ENCODE results near the gene OGT.
A peak's percentile ranks its signal among the peaks of the same experiment; 100 is the strongest.
"Not testable (repeated sequence)": the region's sequence is repeated elsewhere in the genome, so short reads cannot be mapped to it uniquely, and the experiment has no call there.

OGT gene

DNA sequence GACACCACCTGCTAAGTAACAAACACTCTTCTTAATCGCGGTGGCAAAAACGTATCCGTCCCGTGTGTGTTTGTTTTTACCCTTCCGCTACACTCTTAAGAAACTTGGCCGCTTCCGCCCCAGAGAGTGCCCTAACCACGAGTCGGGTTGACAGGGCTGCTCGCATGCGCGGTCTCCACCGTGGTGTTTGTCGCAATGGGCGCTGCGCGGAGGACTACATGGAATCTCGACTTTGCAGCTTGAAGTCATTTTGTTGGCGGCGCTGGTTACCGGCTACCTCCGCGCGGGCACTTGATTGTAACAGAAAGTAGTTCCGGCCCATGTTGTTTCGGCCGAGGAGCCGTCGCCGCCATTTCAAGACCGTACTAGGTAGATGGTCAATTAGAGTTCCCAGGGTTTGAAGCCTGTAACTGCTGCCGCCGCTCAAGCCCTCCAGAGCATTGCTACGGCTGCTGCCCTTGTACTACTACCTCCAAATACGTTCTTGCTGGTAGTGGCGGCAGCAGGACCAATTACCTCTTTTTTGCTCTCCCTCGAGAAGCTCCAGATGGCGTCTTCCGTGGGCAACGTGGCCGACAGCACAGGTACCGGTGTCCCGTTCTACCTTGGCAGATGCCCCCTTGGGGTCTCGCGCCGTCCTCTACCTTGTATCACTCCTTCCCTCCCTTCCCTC is at the start of gene OGT:
Gene OGT (plus strand): TSS at position 352 of the 673 bp plus-strand sequence. CDS start 196 bp downstream, at position 548.
- H3K27me3 Mint-ChIP-seq, result peaks cover 50% of the 10 kb centered on the region
- peaks cover 6% of the 10 kb centered on the region for H3K9me3 Mint-ChIP-seq
- H3K4me3 Mint-ChIP-seq, result peak within 1 kb of the TSS; percentile 89
- peaks cover 47% of the 10 kb centered on the region for H3K36me3 Mint-ChIP-seq (ENCODE audit: low read depth)
- H3K4me1 Mint-ChIP-seq (ENCODE audit: low read depth), result peaks cover 25% of the 10 kb centered on the region
- H3K27ac Mint-ChIP-seq, result peak within 1 kb of the TSS; percentile 98
- peak; percentile 89 for DNase-seq

DNA sequence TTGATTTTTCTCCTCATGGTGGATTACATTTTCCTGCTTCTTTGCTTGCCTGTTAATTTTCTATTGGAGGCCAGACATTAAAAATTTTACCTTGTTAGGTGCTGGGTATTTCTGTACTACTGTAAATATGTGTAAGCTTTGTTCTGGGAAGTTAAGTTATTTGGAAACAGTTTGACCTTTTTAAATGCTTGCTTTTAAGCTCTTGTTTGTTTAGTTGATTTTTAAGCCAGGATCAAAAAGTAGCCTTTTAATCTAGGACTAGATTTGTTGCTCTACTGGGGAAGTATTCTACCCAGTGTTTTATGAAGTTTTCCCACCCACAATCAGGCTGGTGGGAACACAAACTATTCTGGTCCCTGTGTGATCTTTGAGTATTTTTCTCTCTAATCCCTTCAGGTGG is 45.1 kb upstream of the OGT start:
- Mint-ChIP-seq H3K9me3 (no peaks in the 10 kb centered on the region), H3K27me3 (peaks cover 20% of the 10 kb centered on the region), H3K4me3 (no peak overlapping the region), H3K4me1 (ENCODE audit: low read depth) (peaks cover 13% of the 10 kb centered on the region), H3K27ac (no peak overlapping the region), H3K36me3 (ENCODE audit: low read depth) (no peaks in the 10 kb centered on the region)
- no peak for DNase-seq

DNA sequence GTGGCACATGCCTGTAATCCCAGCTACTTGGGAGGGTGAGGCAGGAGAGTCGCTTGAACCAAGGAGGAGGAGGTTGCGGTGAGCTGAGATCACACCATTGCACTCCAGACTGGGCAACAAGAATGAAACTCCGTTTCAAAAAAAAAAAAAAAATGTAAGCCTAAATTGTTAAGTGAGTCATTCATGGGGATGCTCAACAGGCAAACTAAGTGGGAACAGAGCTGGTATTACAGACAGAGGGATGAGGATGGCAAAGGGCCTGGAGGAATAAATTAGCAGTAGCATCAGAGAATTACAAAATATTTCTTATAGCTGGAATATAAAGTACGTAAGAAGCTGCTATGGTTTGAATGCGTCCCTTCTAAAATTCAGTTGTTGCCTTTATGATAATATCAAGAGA is 43.4 kb upstream of the OGT start:
- Mint-ChIP-seq H3K27me3 (peaks cover 22% of the 10 kb centered on the region), H3K36me3 (ENCODE audit: low read depth) (no peaks in the 10 kb centered on the region), H3K27ac (no peak overlapping the region), H3K9me3 (no peaks in the 10 kb centered on the region), H3K4me1 (ENCODE audit: low read depth) (peaks cover 16% of the 10 kb centered on the region), H3K4me3 (no peak overlapping the region)
- no peak for DNase-seq

DNA sequence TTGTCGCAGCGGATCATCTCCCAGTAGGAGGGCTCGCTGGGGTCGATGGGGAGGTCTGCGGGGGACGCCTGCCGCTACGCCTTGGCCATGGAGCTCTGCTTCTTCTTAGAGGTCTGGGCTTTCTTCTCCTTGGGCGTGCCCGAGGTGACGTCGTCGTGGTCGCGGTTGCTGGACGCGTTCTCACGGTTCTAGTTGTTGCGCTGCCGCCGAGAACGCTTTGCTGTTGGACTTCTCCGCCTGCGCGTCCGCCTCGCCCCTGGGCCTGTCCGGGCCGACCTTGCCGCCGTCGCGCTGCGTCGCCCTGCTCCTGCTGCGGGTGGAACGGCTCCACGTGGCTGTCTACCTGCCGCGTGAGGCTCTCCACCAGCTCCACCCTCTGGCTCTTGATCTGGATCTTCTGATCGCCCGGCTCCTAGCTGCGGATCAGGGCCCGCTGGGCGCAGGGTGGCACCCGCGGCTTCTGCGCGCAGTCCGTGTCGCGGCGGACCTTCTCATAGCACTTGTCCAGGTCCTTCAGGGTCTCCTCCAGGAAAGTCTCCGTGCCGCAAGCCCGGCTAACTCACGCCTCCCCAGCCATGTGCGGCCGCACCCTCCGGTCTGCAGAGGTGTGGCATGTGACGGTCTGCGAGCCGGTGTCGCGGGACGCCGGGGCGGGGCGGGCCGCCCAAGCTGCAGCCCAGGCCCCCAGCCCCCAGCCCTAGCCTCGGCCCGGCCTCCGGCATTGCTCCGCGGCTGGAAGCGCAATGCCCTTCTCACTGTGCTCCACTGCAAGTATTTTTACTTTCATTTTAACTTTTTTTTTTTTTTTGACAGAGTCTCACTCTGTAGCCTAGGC is 40.5 kb upstream of the OGT start:
- peak; percentile 70 for DNase-seq
- Mint-ChIP-seq H3K27ac (peak overlapping the region; percentile 84), H3K9me3 (no peaks in the 10 kb centered on the region), H3K4me3 (peak overlapping the region; percentile 81), H3K27me3 (peaks cover 18% of the 10 kb centered on the region), H3K4me1 (ENCODE audit: low read depth) (peaks cover 16% of the 10 kb centered on the region), H3K36me3 (ENCODE audit: low read depth) (no peaks in the 10 kb centered on the region)

- H3K27me3 Mint-ChIP-seq, result peaks cover 16% of the 10 kb centered on the region
- H3K36me3 Mint-ChIP-seq (ENCODE audit: low read depth), result no peaks in the 10 kb centered on the region
- no peak for DNase-seq
- H3K4me3 Mint-ChIP-seq, result peak overlapping the region; percentile 81
- H3K27ac Mint-ChIP-seq, result no peak overlapping the region
- H3K4me1 Mint-ChIP-seq (ENCODE audit: low read depth), result peaks cover 16% of the 10 kb centered on the region
- no peaks in the 10 kb centered on the region for H3K9me3 Mint-ChIP-seq
Measured at GRCh38 chrX:71493111-71493613, 39.7 kb upstream of the OGT start.

DNA sequence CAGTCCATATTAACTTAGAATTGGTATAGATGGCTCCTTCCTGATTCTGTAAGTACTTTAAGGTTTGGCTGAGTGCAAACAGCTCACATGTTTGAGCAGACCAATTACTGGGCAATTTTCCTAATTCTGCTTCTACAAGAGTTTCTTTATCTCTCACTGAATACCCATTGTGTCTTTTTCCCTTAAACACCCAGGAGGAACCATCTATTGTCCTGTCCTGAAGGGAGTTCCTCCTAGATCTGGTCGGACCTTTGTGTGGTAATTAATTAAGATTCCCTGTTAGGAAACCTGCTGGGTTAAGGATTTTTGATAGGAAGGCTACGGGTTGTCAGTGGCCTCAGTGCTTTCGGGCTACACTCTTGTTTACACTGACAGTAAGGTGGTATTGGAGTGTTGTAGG is 36.9 kb upstream of the OGT start:
- DNase-seq; H3K27ac Mint-ChIP-seq; H3K4me3 Mint-ChIP-seq; H3K9me3 Mint-ChIP-seq; H3K36me3 Mint-ChIP-seq (ENCODE audit: low read depth): not testable (repeated sequence)
- peaks cover 18% of the 10 kb centered on the region for H3K27me3 Mint-ChIP-seq
- H3K4me1 Mint-ChIP-seq (ENCODE audit: low read depth), result peaks cover 14% of the 10 kb centered on the region

GRCh38 chrX:71496476-71496875 is 36.4 kb upstream of the OGT start:
- peaks cover 11% of the 10 kb centered on the region for H3K4me1 Mint-ChIP-seq (ENCODE audit: low read depth)
- peaks cover 18% of the 10 kb centered on the region for H3K27me3 Mint-ChIP-seq
- H3K9me3 Mint-ChIP-seq, result no peaks in the 10 kb centered on the region
- H3K4me3 Mint-ChIP-seq, result no peak overlapping the region
- no peaks in the 10 kb centered on the region for H3K36me3 Mint-ChIP-seq (ENCODE audit: low read depth)
- H3K27ac Mint-ChIP-seq, result no peak overlapping the region
- DNase-seq, result no peak

- not testable (repeated sequence) for H3K9me3 Mint-ChIP-seq; H3K36me3 Mint-ChIP-seq (ENCODE audit: low read depth); H3K4me1 Mint-ChIP-seq (ENCODE audit: low read depth); DNase-seq; H3K27ac Mint-ChIP-seq; H3K4me3 Mint-ChIP-seq
- peaks cover 31% of the 10 kb centered on the region for H3K27me3 Mint-ChIP-seq
Measured at GRCh38 chrX:71502080-71502479, 30.8 kb upstream of the OGT start.

GRCh38 chrX:71504346-71504745 is 28.6 kb upstream of the OGT start:
- Mint-ChIP-seq H3K4me3 (no peak overlapping the region), H3K27ac (no peak overlapping the region), H3K4me1 (ENCODE audit: low read depth) (no peaks in the 10 kb centered on the region), H3K36me3 (ENCODE audit: low read depth) (no peaks in the 10 kb centered on the region), H3K27me3 (peaks cover 29% of the 10 kb centered on the region), H3K9me3 (no peaks in the 10 kb centered on the region)
- DNase-seq, result no peak

GRCh38 chrX:71509289-71509688 is 23.6 kb upstream of the OGT start:
- H3K27me3 Mint-ChIP-seq, result peaks cover 17% of the 10 kb centered on the region
- peaks cover 3% of the 10 kb centered on the region for H3K9me3 Mint-ChIP-seq
- H3K4me3 Mint-ChIP-seq, result no peak overlapping the region
- peaks cover 5% of the 10 kb centered on the region for H3K4me1 Mint-ChIP-seq (ENCODE audit: low read depth)
- DNase-seq, result no peak
- H3K27ac Mint-ChIP-seq, result no peak overlapping the region
- H3K36me3 Mint-ChIP-seq (ENCODE audit: low read depth), result no peaks in the 10 kb centered on the region

DNA sequence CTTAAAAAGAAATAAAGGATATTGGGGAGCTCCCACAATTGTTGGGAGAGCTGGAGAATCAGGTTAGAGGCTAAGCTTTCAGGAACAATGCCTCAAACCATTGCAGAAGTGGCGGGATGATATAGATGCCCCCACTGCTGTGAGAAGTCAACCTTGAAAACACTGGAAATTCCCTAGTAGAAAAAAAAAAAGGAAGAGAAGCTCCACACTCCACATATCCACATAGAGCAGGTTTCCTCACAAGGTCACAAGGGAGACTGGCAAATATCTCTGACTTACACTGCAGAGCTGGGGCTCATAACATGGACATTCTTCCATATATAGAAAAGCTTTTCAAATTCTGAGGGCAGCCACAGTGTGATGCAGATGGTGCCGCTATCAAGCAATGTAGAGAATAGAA is 22.7 kb upstream of the OGT start:
- H3K27me3 Mint-ChIP-seq, result peaks cover 14% of the 10 kb centered on the region
- no peaks in the 10 kb centered on the region for H3K36me3 Mint-ChIP-seq (ENCODE audit: low read depth)
- DNase-seq, result no peak
- H3K4me1 Mint-ChIP-seq (ENCODE audit: low read depth), result peaks cover 13% of the 10 kb centered on the region
- H3K27ac Mint-ChIP-seq, result no peak overlapping the region
- peaks cover 3% of the 10 kb centered on the region for H3K9me3 Mint-ChIP-seq
- H3K4me3 Mint-ChIP-seq, result no peak overlapping the region

DNA sequence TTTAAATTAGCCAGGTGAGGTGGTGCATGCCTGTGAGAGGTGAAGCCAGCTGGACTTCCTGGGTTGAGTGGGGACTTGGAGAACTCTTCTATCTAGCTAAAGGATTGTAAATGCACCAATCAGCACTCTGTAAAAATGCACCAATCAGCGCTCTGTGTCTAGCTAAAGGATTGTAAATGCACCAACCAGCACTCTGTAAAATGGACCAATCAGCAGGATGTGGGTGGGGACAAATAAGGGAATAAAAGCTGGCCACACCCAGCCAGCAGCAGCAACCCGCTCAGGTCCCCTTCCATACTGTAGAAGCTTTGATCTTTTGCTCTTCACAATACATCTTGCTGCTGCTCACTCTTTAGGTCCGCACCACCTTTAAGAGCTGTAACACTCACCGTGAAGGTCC is 19.2 kb upstream of the OGT start:
- DNase-seq; H3K4me3 Mint-ChIP-seq; H3K27me3 Mint-ChIP-seq; H3K9me3 Mint-ChIP-seq; H3K36me3 Mint-ChIP-seq (ENCODE audit: low read depth); H3K27ac Mint-ChIP-seq: not testable (repeated sequence)
- H3K4me1 Mint-ChIP-seq (ENCODE audit: low read depth), result peaks cover 17% of the 10 kb centered on the region

DNA sequence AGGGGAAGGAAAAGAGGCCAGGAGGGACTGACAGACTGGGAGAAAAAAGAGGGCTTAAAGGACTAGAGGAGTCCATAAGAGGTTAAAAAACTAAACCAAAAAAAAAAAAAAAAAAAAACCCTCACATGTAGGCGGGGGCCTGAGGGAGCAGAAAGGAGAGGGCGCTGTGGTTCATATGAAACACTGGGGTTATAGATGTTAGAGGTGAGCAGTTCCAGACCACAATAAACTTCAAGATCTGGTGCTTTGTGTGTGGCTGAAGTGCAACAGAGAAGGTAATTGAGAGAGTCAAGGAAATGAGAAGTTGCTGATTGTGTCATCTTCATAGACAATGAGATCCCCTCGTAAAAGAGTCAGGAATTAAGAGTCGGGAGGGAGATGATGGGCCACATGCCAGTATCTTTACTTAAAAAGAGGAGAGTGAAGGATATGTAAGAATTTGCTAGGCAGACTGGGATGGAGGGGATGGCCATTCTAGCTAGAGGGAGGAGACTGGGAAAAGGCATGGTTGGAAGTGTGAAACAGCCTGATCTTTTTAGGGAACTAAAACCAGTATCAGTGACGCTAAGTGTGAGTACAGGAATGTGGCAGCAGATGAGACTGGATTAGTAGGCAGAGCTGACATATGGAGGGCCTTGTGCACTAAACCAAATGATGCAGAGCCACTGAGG is 18.4 kb upstream of the OGT start:
- Mint-ChIP-seq H3K27ac (no peak overlapping the region), H3K36me3 (ENCODE audit: low read depth) (no peaks in the 10 kb centered on the region)
- DNase-seq, result no peak

DNA sequence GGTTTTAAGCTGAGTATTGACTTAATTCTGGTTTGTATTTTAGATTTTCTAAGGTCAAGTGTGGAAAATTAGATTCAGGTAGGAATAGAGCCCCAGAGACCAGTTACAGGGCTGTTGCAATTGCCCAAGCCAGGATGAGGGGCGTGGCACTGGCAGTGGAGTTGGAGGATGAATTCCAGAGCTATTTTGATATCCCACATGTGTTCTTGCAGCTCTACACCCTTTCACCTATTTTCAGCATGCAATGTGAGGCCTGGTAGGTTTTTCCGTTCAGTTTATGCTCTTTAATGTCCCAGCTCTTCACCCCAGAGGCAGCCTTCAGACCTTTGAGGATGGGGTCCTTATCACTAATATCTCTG is 17.9 kb upstream of the OGT start:
- no peak for DNase-seq
- peaks cover 3% of the 10 kb centered on the region for H3K9me3 Mint-ChIP-seq
- no peaks in the 10 kb centered on the region for H3K36me3 Mint-ChIP-seq (ENCODE audit: low read depth)
- H3K27me3 Mint-ChIP-seq, result peaks cover 6% of the 10 kb centered on the region
- H3K27ac Mint-ChIP-seq, result no peak overlapping the region
- H3K4me3 Mint-ChIP-seq, result no peak overlapping the region
- H3K4me1 Mint-ChIP-seq (ENCODE audit: low read depth), result peaks cover 17% of the 10 kb centered on the region

More for the DNA sequence above, 18.4 kb upstream of the OGT start:
- H3K27me3 Mint-ChIP-seq, result peaks cover 6% of the 10 kb centered on the region
- H3K4me3 Mint-ChIP-seq, result no peak overlapping the region
- H3K9me3 Mint-ChIP-seq, result peaks cover 3% of the 10 kb centered on the region
- H3K4me1 Mint-ChIP-seq (ENCODE audit: low read depth), result peaks cover 17% of the 10 kb centered on the region

DNA sequence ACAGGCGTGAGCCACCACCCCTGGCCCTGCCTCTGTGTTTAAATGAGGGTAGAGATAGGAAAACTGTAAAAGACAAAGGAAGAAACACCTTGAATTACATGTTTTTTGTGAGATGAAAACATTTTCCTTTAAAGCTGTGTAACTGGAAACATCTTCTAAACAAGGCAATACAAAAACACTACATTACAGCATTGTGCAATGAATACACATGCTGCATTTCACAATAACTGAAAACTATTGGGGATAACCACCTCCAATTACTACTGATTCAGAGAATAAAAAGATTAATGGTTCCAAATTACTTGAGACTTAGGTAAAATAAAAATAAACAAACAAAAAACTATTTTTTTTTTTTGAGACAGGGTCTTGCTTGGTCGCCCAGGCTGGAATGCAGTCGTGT is 7.6 kb upstream of the OGT start:
- Mint-ChIP-seq H3K4me1 (ENCODE audit: low read depth) (peaks cover 6% of the 10 kb centered on the region), H3K4me3 (no peak overlapping the region), H3K27ac (no peak overlapping the region), H3K27me3 (peaks cover 6% of the 10 kb centered on the region), H3K36me3 (ENCODE audit: low read depth) (no peaks in the 10 kb centered on the region), H3K9me3 (peaks cover 6% of the 10 kb centered on the region)
- no peak for DNase-seq

Measured in activated T-cell treated with anti-CD3 and anti-CD28 coated beads, Interleukin-2, amount 50 U/mL, for 24 hours (primary cell).